Superior temporal gyrus (tissue), 1 donor: ENCODE results near the gene GADD45GIP1.

Experiments used
- DNase-seq: peaks from one replicate; pipeline ENCODE4 v3.0.0-alpha.2; 2016; ENCODE audit errors: extremely low spot score

Gene GADD45GIP1

DNA sequence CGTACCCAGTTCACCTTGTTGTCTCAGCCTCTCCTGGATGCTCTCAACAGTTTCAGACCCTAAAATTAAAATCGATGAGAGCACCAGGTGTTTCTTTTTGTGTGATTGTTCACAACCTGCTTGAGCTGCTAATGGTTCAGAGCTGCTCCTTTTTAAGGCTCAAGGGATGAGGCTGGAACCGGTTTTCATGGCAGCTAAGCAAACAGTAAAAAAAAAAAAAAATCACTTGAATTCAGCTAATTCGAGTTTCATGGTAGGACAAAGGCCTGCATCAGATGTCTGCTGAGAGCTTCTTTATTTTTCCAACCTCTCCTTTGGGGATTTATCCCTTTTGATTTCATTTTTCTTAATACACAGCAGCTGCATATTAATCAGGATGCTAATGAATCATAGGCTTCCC is 44.5 kb downstream of the GADD45GIP1 start:
- no peak for DNase-seq

DNA sequence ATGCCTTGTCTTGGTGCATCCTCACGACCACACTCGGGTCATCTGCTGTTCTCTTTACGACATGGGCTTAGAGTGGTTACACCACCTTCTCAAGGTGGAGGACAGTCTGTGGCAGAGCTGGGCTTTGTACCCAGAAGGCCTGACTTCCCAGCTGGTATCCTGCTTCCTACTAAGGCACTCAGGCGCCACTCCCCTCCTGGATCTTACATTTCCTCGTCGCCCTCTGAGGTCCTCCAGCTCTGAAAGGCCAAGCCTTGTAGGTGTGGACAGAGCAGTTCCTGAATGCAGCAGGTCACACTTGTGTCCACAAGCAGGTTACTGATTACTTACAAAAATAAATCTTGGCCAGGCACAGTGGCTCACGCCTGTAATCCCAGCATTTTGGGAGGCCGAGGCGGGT is 49.9 kb downstream of the GADD45GIP1 start:
- DNase-seq = no peak
